Measurements from ENCODE around the gene ENDOV. TPM values are rescaled to one million over a fixed set of nuclear protein-coding genes. Genes with fewer than 3 reads are reported as not detected.

Gene ENDOV
- total RNA-seq, 1 donor from 2014 or later = 11.8 TPM

DNA sequence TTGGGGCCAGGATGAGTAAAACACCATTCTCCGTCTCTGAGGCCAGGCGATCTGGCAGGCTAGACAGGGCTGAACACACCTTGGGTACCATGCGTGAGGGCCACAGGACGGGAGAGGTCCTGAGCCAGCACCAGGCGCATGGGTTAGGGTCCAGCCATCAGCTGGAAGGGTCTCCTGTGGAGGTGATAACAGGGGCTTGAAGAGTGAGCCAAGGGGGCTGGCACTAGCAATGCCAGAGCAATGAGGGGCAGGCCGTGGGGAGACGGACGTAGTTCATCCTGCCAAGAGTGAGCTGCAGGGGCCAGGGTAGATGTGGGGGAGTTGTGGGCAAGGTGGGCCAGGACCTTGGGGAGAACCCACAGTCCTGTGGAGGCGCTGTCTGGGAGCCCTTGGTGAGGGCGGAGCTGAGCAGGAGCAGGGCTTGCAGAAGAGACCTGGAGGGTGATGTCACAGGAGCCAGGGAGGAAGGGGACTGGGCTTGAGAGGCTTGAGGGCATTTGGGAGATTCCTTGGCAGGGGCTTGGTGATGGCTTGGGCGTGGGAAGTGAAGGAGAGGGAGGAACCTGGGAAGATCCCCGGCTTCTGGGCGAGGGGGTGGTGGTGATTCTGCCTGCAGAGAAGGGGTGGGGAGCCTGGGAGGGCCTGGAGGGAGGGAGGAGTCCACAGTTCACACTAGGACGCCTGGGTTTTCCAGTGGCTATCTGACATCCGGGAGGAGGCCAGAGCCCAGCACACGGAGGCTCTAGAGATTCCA is 67.8 kb downstream of the ENDOV start:
- peaks cover 15% of the 10 kb centered on the region for H3K27me3 ChIP-seq
- no peaks in the 10 kb centered on the region for H3K9me3 ChIP-seq
- peaks cover 16% of the 10 kb centered on the region for H3K4me1 ChIP-seq
- TF ChIP-seq POLR2AphosphoS5 (IDR thresholded peaks at IDR 0.05; ENCODE audit: insufficient read depth in 1 of 2, low read depth in 1 of 2) = no peak
- TF ChIP-seq, protein P1, sequence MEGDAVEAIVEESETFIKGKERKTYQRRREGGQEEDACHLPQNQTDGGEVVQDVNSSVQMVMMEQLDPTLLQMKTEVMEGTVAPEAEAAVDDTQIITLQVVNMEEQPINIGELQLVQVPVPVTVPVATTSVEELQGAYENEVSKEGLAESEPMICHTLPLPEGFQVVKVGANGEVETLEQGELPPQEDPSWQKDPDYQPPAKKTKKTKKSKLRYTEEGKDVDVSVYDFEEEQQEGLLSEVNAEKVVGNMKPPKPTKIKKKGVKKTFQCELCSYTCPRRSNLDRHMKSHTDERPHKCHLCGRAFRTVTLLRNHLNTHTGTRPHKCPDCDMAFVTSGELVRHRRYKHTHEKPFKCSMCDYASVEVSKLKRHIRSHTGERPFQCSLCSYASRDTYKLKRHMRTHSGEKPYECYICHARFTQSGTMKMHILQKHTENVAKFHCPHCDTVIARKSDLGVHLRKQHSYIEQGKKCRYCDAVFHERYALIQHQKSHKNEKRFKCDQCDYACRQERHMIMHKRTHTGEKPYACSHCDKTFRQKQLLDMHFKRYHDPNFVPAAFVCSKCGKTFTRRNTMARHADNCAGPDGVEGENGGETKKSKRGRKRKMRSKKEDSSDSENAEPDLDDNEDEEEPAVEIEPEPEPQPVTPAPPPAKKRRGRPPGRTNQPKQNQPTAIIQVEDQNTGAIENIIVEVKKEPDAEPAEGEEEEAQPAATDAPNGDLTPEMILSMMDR (IDR thresholded peaks at IDR 0.05) = no peak
- no peak for TF ChIP-seq POLR2A (IDR thresholded peaks at IDR 0.05)
- DNase-seq (ENCODE audit: extremely low spot score in 2 of 2) = no peak
- no peak overlapping the region for H3K4me3 ChIP-seq
- no peak overlapping the region for H3K27ac ChIP-seq
- no peaks in the 10 kb centered on the region for H3K36me3 ChIP-seq
- intact Hi-C loops (cut with DNase I) = no loop called here

DNA sequence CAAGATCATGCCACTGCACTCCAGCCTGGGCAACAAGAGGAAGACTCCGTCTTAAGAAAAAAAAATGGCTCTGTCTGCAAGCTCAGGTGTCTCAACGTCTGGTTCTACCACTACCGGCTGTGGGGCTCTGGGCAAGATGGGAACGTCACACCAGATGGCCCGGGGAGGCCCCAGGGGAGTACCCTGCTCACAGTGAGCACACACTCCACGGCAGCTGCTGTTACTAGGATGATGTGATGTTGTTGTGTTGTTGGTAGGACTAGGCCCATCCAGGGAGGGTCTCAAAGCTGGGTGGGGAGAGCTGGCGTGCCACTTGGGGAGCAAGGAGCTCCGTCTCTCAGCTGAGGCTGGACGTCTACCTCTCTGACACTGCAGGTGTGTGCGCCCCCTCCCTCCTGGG is 70.9 kb downstream of the ENDOV start:
- no peaks in the 10 kb centered on the region for H3K4me1 ChIP-seq
- DNase-seq (ENCODE audit: extremely low spot score in 2 of 2) = no peak
- no peaks in the 10 kb centered on the region for H3K36me3 ChIP-seq
- intact Hi-C loops (cut with DNase I) = no loop called here
- H3K27me3 ChIP-seq = no peaks in the 10 kb centered on the region
- no peak overlapping the region for H3K27ac ChIP-seq
- TF ChIP-seq, protein P1 (IDR thresholded peaks at IDR 0.05) = no peak
- no peak for TF ChIP-seq POLR2A (IDR thresholded peaks at IDR 0.05)
- no peak for TF ChIP-seq POLR2AphosphoS5 (IDR thresholded peaks at IDR 0.05; ENCODE audit: insufficient read depth in 1 of 2, low read depth in 1 of 2)
- H3K4me3 ChIP-seq = no peak overlapping the region
- H3K9me3 ChIP-seq = no peaks in the 10 kb centered on the region

DNA sequence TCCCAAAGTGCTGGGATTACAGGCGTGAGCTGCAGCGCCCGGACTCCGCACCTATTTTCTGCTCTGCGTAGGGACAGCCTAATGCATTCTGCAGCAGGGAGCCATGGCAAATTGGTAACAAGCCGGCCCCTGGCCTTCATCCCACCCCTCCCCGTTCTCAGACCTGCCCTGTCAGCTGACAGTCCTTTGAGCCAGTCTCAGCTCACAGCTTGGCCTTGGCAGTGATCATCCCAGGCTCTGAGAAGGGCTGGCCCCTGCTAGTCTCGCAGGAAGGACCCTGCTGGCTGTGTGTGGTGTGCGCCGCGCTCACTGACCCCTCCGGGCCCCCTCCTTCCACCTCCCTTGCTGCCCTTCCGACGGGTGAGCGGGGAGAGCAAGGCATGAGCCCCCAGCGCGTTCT is 71.7 kb downstream of the ENDOV start:
- Histone ChIP-seq H3K4me3 (no peak overlapping the region), H3K27me3 (no peaks in the 10 kb centered on the region), H3K36me3 (no peaks in the 10 kb centered on the region), H3K27ac (no peak overlapping the region), H3K4me1 (no peaks in the 10 kb centered on the region), H3K9me3 (no peaks in the 10 kb centered on the region)
- no peak for DNase-seq (ENCODE audit: extremely low spot score in 2 of 2)
- intact Hi-C loops (cut with DNase I) = no loop called here
- TF ChIP-seq, protein P1 (IDR thresholded peaks at IDR 0.05) = no peak
- TF ChIP-seq POLR2A (IDR thresholded peaks at IDR 0.05) = no peak
- TF ChIP-seq POLR2AphosphoS5 (IDR thresholded peaks at IDR 0.05; ENCODE audit: insufficient read depth in 1 of 2, low read depth in 1 of 2) = no peak

DNA sequence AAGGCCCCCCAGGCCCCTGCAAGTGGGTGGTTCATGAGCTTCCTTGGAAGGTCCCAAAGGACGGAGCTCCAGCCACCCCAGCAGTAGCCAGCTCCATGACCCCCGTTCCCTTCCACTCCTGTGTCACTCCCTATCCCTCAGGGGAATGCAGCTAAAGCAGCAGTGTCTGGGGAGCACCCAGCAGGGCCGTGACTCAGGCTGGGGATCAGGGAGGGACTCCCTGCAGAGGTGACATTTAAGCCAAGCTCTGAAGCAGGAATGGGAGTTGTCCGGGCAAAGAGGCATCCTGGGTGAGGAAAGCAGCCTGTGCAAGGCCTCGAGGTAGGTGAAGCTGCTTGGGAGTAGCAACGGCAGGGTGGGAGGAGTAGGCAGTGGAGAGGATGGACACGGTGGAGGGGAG is 72.5 kb downstream of the ENDOV start:
- no peaks in the 10 kb centered on the region for H3K36me3 ChIP-seq
- H3K27me3 ChIP-seq = no peaks in the 10 kb centered on the region
- intact Hi-C loops (cut with DNase I) = no loop called here

More for the DNA sequence above, 72.5 kb downstream of the ENDOV start:
- H3K9me3 ChIP-seq = no peaks in the 10 kb centered on the region
- H3K27ac ChIP-seq = no peak overlapping the region
- H3K4me1 ChIP-seq = no peaks in the 10 kb centered on the region
- TF ChIP-seq POLR2A (IDR thresholded peaks at IDR 0.05) (no peak), POLR2AphosphoS5 (IDR thresholded peaks at IDR 0.05; ENCODE audit: insufficient read depth in 1 of 2, low read depth in 1 of 2) (no peak)
- TF ChIP-seq, protein P1 (IDR thresholded peaks at IDR 0.05) = no peak
- DNase-seq (ENCODE audit: extremely low spot score in 2 of 2) = no peak
- H3K4me3 ChIP-seq = no peak overlapping the region

Small RNA genes lying within 50 kb of the gene (microRNA-seq; reads per million reads assigned to microRNA genes)
- gene MIR4730 (ENCODE audit: borderline number of aligned reads, borderline replicate concordance) = not detected

Small RNA genes lying within 50 kb of the gene (small RNA-seq; reads per million reads assigned to genes)
- gene MIR4730 = not detected

Other genes with a start within 250 kb of the ENDOV start
- gene CARD14, start 245.1 kb upstream of the ENDOV start, total RNA-seq = 30.0 TPM
- 47.6 TPM for gene SGSH, start 194.8 kb upstream of the ENDOV start, total RNA-seq
- 22.8 TPM for gene SLC26A11, start 194.7 kb upstream of the ENDOV start, total RNA-seq
- gene RNF213, start 154.3 kb upstream of the ENDOV start, total RNA-seq = 144 TPM
- 0.49 TPM for gene NPTX1, start 61.4 kb downstream of the ENDOV start, total RNA-seq
- 38.3 TPM for gene RPTOR, start 129.7 kb downstream of the ENDOV start, total RNA-seq